ENCODE measurements around the gene PLAC8. TPM values are rescaled to one million over a fixed set of nuclear protein-coding genes. Genes with fewer than 3 reads are reported as not detected.

Gene PLAC8, protein sequence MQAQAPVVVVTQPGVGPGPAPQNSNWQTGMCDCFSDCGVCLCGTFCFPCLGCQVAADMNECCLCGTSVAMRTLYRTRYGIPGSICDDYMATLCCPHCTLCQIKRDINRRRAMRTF
- total RNA-seq (1 to 10 TPM in 2 of 4 donors, under 1 TPM in 2; 0.88 to 1.6 (median 0.98) TPM), polyA plus RNA-seq (under 1 TPM; 0.13 to 0.86 (median 0.33) TPM)
- long read RNA-seq, donor 1, result 0 reads
- long read RNA-seq, donor 2, result 0 reads

DNA sequence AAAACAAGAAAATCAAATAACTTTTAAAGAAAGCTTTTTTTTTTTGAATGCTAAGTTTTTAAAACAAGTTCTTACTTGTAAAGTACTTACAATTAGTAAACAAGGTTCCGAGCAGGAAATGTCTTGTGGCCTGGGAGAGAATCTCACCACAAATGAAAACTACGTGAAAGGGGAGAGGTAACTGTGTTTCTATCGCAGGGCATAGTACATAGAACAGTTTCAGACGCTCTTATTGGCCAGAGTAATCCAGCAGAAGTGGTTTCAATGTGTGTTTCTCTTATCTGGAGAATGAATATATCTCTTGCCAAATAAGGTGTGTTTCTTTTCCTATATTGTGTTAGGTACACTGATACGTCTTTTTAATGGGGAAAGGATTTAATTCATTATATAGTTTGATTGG lies at the start of gene PLAC8:
TSS of gene PLAC8 (minus strand) at position 154 of the 400 bp plus-strand sequence. CDS start 6,808 bp downstream, outside the sequence.
- TF ChIP-seq, protein P1, sequence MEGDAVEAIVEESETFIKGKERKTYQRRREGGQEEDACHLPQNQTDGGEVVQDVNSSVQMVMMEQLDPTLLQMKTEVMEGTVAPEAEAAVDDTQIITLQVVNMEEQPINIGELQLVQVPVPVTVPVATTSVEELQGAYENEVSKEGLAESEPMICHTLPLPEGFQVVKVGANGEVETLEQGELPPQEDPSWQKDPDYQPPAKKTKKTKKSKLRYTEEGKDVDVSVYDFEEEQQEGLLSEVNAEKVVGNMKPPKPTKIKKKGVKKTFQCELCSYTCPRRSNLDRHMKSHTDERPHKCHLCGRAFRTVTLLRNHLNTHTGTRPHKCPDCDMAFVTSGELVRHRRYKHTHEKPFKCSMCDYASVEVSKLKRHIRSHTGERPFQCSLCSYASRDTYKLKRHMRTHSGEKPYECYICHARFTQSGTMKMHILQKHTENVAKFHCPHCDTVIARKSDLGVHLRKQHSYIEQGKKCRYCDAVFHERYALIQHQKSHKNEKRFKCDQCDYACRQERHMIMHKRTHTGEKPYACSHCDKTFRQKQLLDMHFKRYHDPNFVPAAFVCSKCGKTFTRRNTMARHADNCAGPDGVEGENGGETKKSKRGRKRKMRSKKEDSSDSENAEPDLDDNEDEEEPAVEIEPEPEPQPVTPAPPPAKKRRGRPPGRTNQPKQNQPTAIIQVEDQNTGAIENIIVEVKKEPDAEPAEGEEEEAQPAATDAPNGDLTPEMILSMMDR (IDR thresholded peaks at IDR 0.05), result no peak
- Histone ChIP-seq H3K4me1 (peaks cover 3% of the 10 kb centered on the region), H3K27me3 (ENCODE audit: insufficient read depth in 3 of 3, low read length in 2 of 3) (peaks cover 0 to under 1% (median 0%) of the 10 kb centered on the region in 3 donors), H3K9me3 (no peaks in the 10 kb centered on the region), H3K4me3 (no peak within 1 kb of the TSS), H3K27ac (no peak within 1 kb of the TSS), H3K36me3 (ENCODE audit: insufficient read depth in 1 of 2, low read depth in 1 of 2) (no peaks in the 10 kb centered on the region)
- no peak for DNase-seq
- 79 to 81% (median 80%) methylated on average over 5 of the region's 5 CpGs for WGBS, 3 donors
- intact Hi-C loops (cut with DNase I), result no loop called here
- no peak for ATAC-seq

DNA sequence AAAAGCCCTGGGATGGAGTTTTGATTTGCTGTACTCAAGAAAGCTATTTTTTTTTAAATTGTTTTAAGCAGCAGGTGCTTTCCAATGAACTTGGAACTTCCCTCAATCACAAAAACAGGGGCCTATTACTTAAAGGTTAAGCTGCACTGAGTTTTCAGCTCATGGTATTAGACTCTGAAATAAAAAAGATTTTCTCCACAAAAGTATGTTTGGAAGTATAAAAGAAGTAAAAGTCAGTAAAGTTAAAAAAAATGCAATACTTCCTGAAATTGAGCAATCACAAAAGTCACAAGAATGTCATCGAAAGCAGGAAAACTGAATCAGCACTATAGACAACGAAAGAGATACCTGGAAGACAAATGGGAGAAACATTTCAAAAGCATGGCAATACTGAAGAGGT lies 38.9 kb upstream of the PLAC8 start:
- H3K27ac ChIP-seq, result no peak overlapping the region
- TF ChIP-seq, protein P1 (IDR thresholded peaks at IDR 0.05), result no peak

DNA sequence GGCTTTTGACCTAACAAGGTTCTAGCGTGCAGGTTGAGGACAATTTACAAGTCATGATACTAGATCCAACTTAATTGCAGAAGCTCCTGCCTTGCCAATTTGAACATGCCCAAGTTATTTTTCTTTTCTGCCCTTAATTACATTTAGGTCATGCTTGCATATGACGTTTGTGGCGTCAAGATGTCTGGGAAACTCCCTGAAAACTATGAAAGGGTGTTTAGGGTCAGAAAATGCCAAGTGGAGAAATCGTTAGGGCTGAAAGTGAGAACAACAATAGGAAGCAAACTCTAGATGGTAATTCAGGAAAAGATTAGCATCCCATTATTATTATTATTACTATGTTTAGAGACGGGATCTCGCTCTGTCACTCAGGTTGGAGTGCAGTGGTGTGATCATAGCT lies 38.2 kb upstream of the PLAC8 start:
- intact Hi-C loops (cut with DNase I), result no loop called here
- no peaks in the 10 kb centered on the region for H3K4me1 ChIP-seq
- no peak for ATAC-seq
- no peaks in the 10 kb centered on the region for H3K27me3 ChIP-seq (ENCODE audit: insufficient read depth in 3 of 3, low read length in 2 of 3)
- no peaks in the 10 kb centered on the region for H3K36me3 ChIP-seq (ENCODE audit: insufficient read depth in 1 of 2, low read depth in 1 of 2)
- DNase-seq, result no peak
- peaks cover 4% of the 10 kb centered on the region for H3K9me3 ChIP-seq
- 49 to 56% (median 55%) methylated on average over 6 of the region's 6 CpGs for WGBS, 3 donors
- no peak overlapping the region for H3K4me3 ChIP-seq
- TF ChIP-seq, protein P1 (IDR thresholded peaks at IDR 0.05), result no peak
- H3K27ac ChIP-seq, result no peak overlapping the region

More for the DNA sequence above, 38.9 kb upstream of the PLAC8 start:
- no peak overlapping the region for H3K4me3 ChIP-seq
- intact Hi-C loops (cut with DNase I), result no loop called here
- no peaks in the 10 kb centered on the region for H3K4me1 ChIP-seq
- H3K27me3 ChIP-seq (ENCODE audit: insufficient read depth in 3 of 3, low read length in 2 of 3), result no peaks in the 10 kb centered on the region
- no peak for DNase-seq
- H3K36me3 ChIP-seq (ENCODE audit: insufficient read depth in 1 of 2, low read depth in 1 of 2), result no peaks in the 10 kb centered on the region
- WGBS, 3 donors, result 79% methylated on average over 2 of the region's 2 CpGs
- peaks cover 4% of the 10 kb centered on the region for H3K9me3 ChIP-seq
- ATAC-seq, result no peak

DNA sequence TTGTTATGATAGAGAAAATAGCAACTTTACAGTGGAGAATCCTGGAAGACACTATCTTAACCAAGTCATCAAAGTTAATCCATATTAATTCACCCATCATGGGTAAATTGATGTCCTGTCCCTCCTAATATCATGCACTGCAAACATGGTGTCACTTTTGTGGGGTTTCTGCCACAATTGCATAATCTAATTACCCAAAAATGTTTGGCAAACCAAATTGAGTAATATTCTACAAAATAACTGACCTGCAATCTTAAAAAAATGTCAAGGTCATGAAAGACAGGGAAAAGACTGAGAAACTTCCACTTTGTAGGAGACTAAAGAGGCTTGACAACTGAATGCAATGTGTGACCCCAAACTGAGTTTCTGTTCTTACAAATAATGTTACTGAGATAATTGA lies 37.1 kb upstream of the PLAC8 start:
- intact Hi-C loops (cut with DNase I), result no loop called here
- Histone ChIP-seq H3K9me3 (peaks cover 2% of the 10 kb centered on the region), H3K36me3 (ENCODE audit: insufficient read depth in 1 of 2, low read depth in 1 of 2) (no peaks in the 10 kb centered on the region), H3K4me1 (no peaks in the 10 kb centered on the region), H3K4me3 (no peak overlapping the region), H3K27me3 (ENCODE audit: insufficient read depth in 3 of 3, low read length in 2 of 3) (no peaks in the 10 kb centered on the region), H3K27ac (no peak overlapping the region)
- ATAC-seq (no peak), DNase-seq (no peak)
- TF ChIP-seq, protein P1 (IDR thresholded peaks at IDR 0.05), result no peak

Data from psoas muscle (tissue), 8 donors.